Lower leg skin (tissue), 4 donors: ENCODE results near the gene DOCK1. TPM values are rescaled to one million over a fixed set of nuclear protein-coding genes. Genes with fewer than 3 reads are reported as not detected.

Experiments
- DNase-seq, 2 donors: peaks; one replicate each; pipeline ENCODE4 v3.0.0-alpha.2; 2019; ENCODE audit warnings: low spot score in 2 of 2
- H3K4me3 ChIP-seq: fragments of 200-600 bp; sonication (generic); 2 replicates; pipeline ENCODE4 v1.5.1; 2017; ENCODE audit warnings: mild to moderate bottlenecking, low read depth; ENCODE audit not compliant: poor library complexity, severe bottlenecking
- CTCF ChIP-seq, 3 donors: fragments of 450-650 bp; IDR thresholded peaks; one replicate each; pipeline ENCODE4 v1.5.1; 2016; ENCODE audit warnings: antibody characterized with exemption in 3 of 3, mild to moderate bottlenecking in 3 of 3, moderate library complexity in 2 of 3
- POLR2A ChIP-seq, 2 donors: fragments of 450-650 bp; IDR thresholded peaks; one replicate each; pipeline ENCODE4 v1.6.1; 2016 to 2017; ENCODE audit warnings: antibody characterized with exemption in 2 of 2, mild to moderate bottlenecking in 1 of 2, moderate library complexity in 1 of 2
- WGBS, 2 donors: methylation state at CpG; one replicate each; pipeline ENCODE4 v1.1.5; 2018; 5-methylcytosine and 5-hydroxymethylcytosine counted together
- intact Hi-C: fragments of 100-400 bp; cut with DNase I; formaldehyde crosslinking; loops from one replicate; pipeline ENCODE4 v1.15.0; 2023; ENCODE audit warnings: low total_unique reads
- total RNA-seq, 4 donors: library from RNA; depleted of rRNA; stranded (reverse); fragments of >200 nt; gene quantifications; one replicate each; pipeline ENCODE4 v1.1.0, GENCODE V29; 2016

Gene DOCK1
- total RNA-seq, 4 donors from 2014 or later: 76.6 to 108 (median 83.4) TPM

DNA sequence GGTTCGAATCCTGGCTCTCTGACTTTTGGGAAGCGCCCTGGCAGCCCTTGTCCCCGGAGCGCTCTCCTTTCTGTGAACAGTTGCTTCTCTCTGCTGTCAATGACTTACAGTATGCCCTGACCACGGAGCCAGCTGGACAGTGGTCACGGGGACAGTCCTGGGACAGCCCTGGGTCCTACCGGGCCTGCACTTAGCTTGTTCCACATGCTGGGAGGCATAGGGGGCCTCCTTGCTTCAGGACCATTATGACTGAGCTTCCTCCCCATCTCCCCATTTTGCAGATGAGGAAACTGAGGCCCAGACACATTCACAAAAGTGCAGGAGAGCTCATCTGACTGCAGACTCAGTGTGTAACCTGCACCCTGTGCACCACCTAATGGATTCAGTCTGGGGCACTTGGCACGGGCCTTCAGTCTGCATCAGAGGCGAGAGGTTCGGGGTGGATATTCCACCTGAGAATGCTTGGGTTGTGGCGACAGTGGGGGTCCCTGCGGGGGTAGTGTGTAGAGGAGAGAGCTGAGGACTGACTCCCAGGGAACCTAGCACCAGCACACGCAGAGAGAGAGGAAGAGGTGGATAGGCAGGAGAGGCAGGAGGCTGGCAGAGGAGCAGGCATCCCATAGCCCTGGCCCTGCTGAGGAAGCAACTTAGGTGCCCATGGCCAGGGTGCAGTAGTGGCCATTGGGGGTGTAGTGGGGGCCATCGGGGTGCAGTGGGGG, 1.6 kb downstream of the DOCK1 start:
- TF ChIP-seq POLR2A (IDR thresholded peaks at IDR 0.05) (no peak), CTCF (IDR thresholded peaks at IDR 0.05) (no peak)
- 83 to 91% methylated on average over 11 to 14 of the region's 14 CpGs for WGBS, 2 donors
- intact Hi-C loops: no loop called here
- H3K4me3 ChIP-seq: peak overlapping the region; percentile 65
- no peak for DNase-seq

DNA sequence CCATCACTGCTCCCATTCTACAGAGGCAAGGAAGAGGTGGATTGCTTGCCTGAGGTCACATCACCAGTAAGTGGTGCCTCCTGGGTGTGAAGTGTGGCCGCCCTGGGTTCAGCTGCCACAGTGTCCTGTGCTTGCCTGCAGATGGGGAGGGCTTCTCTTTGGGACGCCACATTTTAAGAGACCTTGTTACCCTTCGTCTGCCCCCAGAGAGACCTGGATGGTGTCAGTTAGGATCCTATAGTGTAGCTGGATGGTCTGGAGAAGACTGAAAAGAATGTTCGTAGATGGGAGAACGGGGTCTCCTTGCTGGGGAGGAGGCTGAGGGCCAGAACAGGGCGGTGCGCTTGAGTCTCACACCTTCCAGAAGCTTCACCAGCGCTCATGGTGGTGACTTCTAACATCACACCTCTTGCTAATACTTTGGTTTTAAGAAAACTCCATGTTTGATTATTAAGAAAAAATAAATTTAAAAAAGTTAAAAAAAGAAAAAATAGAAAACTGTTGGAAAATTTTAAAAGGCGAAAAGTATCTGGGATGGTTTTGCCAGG, 2.3 kb downstream of the DOCK1 start:
- no peak for TF ChIP-seq POLR2A (IDR thresholded peaks at IDR 0.05)
- no peak for TF ChIP-seq CTCF (IDR thresholded peaks at IDR 0.05)
- no peak overlapping the region for H3K4me3 ChIP-seq
- no peak for DNase-seq
- intact Hi-C loops: no loop called here
- WGBS, 2 donors: 92 to 94% methylated on average over 8 to 9 of the region's 9 CpGs

DNA sequence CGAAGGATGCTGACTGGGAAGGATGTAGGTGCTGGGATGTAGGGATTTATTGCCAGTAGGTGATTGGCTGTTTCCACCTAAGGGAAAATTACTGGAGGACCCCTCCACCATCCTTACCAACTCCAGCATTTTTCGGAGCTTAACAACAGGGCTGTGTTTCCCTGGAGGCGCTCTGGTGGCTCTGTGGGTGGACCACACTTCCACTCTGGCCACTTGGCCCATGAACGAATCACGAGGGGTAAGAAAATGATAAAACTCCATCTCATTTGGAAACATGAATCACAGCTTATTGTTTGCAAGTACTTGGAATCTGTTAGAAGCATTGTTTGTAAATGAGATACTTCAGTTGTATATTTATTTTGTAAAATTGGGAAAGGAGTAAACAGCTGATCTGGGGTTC, 3.0 kb downstream of the DOCK1 start:
- intact Hi-C loops: no loop called here
- DNase-seq: no peak
- WGBS, 2 donors: 61 to 62% methylated on average over 5 of the region's 5 CpGs
- no peak overlapping the region for H3K4me3 ChIP-seq
- no peak for TF ChIP-seq CTCF (IDR thresholded peaks at IDR 0.05)
- no peak for TF ChIP-seq POLR2A (IDR thresholded peaks at IDR 0.05)

DNA sequence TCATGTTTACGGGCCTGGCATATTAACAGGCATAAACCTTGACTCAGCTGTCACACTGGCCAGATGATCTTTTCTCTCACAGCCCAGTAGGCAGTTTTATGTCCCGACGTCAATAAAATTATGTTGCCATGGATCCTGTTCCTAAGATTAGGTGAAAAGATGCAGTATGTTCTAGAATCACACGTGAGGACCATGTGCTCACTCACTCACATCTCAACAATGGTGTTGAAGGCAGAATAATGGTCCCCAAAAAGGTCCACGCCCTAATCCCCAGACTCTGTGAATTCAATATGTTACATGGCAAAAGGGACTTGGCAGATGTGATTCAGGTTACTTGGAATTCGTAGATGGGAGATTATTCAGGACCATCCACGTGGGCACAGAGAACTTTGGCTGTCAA, 3.5 kb downstream of the DOCK1 start:
- TF ChIP-seq CTCF (IDR thresholded peaks at IDR 0.05) (no peak), POLR2A (IDR thresholded peaks at IDR 0.05) (no peak)
- no peak for DNase-seq
- WGBS, 2 donors: 48 to 54% methylated on average over 7 of the region's 7 CpGs
- intact Hi-C loops: no loop called here
- H3K4me3 ChIP-seq: no peak overlapping the region

GRCh38 chr10:126909147-126909546, 3.9 kb downstream of the DOCK1 start:
- TF ChIP-seq POLR2A (IDR thresholded peaks at IDR 0.05) (no peak), CTCF (IDR thresholded peaks at IDR 0.05) (no peak)
- intact Hi-C loops: no loop called here
- H3K4me3 ChIP-seq: no peak overlapping the region
- no peak for DNase-seq
- WGBS, 2 donors: 47 to 53% methylated on average over 4 of the region's 4 CpGs

DNA sequence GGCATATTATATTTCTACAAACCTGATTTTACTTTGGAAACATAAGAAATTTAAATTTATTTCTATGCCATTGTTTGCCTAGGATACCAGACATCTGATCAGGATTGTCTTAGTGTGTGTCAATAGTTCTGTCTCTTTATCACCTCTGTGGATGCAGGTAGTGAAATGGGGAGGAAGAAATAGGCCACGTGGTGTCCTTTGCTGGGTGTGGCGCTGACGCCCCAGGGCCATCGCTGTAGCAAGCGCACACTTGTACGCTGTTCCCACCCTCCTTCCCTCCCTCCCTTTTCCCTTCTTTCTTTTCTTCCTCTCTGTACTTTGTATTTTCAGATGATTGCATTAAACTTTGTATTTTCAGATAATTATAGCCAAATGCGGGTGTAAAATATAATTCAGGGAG, 5.0 kb downstream of the DOCK1 start:
- TF ChIP-seq POLR2A (IDR thresholded peaks at IDR 0.05) (no peak), CTCF (IDR thresholded peaks at IDR 0.05) (no peak)
- 53 to 58% methylated on average over 7 of the region's 7 CpGs for WGBS, 2 donors
- intact Hi-C loops: no loop called here

More for the DNA sequence above, 5.0 kb downstream of the DOCK1 start:
- no peak for DNase-seq
- no peak overlapping the region for H3K4me3 ChIP-seq
